ENCODE measurements around the gene BBOX1.
"Not testable (repeated sequence)": the region's sequence is repeated elsewhere in the genome, so short reads cannot be mapped to it uniquely, and the experiment has no call there.

The BBOX1 gene

DNA sequence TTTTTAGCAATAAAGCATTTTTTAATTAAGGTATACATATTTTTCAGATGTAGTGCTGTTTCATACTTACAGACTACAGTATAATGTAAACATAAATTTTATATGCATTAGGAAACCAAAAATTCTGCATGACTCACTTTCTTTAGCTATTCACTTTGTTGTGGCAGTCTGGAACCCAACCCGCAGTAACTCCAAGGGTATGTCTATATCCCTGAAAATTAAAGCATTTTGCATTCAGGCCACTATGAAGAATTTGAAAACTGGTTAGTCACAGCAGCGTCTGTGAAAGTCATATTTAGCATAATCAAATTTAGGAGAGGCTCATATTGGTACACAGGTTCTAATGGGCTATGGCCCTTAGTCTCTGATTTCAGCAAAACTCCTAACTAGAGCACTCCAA, 46.8 kb downstream of the BBOX1 start:
- TF ChIP-seq, protein P1, sequence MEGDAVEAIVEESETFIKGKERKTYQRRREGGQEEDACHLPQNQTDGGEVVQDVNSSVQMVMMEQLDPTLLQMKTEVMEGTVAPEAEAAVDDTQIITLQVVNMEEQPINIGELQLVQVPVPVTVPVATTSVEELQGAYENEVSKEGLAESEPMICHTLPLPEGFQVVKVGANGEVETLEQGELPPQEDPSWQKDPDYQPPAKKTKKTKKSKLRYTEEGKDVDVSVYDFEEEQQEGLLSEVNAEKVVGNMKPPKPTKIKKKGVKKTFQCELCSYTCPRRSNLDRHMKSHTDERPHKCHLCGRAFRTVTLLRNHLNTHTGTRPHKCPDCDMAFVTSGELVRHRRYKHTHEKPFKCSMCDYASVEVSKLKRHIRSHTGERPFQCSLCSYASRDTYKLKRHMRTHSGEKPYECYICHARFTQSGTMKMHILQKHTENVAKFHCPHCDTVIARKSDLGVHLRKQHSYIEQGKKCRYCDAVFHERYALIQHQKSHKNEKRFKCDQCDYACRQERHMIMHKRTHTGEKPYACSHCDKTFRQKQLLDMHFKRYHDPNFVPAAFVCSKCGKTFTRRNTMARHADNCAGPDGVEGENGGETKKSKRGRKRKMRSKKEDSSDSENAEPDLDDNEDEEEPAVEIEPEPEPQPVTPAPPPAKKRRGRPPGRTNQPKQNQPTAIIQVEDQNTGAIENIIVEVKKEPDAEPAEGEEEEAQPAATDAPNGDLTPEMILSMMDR (IDR thresholded peaks at IDR 0.05; ENCODE audit: borderline replicate concordance, control extremely low read depth, extremely low read depth, insufficient read depth, missing control alignments), result no peak
- in situ Hi-C loops (cut with MboI; ENCODE audit: low sequenced_read_pairs, unreplicated experiment), result no loop called here
- DNase-seq (ENCODE audit: low spot score), result no peak

DNA sequence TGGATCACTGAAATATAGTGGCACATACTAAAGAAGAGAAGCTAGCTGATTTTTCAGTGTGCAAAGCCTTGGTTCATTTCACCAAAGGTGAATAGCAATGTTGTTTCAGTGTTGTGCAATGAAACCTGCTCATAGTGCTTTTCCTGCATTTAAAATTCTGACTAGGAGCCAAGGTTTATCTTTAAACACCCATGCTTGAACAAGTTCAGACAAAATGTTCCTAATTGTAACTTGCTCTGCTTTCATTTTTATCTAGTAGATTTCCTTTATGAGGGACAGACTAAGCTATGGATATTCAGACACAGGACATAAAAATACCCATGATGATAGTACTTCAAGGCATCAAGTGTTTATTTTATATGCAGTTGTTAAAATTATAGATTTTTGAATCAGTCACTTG, 47.7 kb downstream of the BBOX1 start:
- TF ChIP-seq, protein P1 (IDR thresholded peaks at IDR 0.05; ENCODE audit: borderline replicate concordance, control extremely low read depth, extremely low read depth, insufficient read depth, missing control alignments), result no peak
- in situ Hi-C loops (cut with MboI; ENCODE audit: low sequenced_read_pairs, unreplicated experiment), result no loop called here
- DNase-seq (ENCODE audit: low spot score), result no peak

DNA sequence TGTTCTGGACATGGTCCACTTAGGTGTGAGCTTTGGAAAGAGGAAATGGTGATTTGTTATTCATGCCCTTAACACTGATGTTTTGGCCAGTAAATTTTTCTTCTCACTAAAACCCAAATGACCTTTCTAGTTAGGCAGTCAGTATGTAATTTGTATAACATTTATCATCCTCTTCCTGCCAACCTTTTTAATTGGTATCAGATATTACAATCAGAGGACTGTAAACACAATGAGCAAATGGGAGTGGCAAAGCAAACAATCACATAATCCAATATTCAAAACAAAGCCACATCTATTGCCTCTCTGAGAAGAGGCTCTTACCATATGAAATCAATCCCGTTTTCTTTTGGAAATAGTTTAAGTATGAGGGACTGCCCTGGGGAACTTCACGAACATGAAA, 49.1 kb downstream of the BBOX1 start:
- DNase-seq (ENCODE audit: low spot score), result no peak
- TF ChIP-seq, protein P1 (IDR thresholded peaks at IDR 0.05; ENCODE audit: borderline replicate concordance, control extremely low read depth, extremely low read depth, insufficient read depth, missing control alignments), result no peak

DNA sequence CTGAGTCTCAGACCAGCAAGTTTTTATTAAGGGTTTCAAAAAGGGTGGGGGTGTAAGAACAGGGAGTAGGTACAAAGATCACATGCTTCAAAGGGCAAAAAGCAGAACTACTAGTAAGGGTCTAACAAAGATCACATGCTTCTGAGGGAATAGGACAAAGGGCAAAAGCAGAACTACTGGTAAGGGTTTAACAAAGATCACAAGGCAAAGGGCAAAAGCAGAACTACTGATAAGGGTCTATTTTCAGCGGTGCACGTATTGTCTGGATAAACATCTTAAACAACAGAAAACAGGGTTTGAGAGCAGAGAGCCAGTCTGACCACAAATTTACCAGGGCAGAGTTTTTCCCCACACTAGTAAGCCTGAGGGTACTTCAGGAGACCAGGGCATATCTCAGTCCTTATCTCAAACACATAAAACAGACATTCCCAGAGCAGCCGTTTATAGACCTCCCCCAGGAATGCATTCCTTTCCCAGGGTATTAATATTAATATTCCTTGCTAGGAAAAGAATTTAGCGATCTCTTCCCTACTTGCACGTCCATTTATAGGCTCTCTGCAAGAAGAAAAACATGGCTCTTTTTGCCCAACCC, 49.8 kb downstream of the BBOX1 start:
- DNase-seq (ENCODE audit: low spot score); in situ Hi-C loops (cut with MboI; ENCODE audit: low sequenced_read_pairs, unreplicated experiment): not testable (repeated sequence)

More for the DNA sequence above, 49.1 kb downstream of the BBOX1 start:
- in situ Hi-C loops (cut with MboI; ENCODE audit: low sequenced_read_pairs, unreplicated experiment), result no loop called here

DNA sequence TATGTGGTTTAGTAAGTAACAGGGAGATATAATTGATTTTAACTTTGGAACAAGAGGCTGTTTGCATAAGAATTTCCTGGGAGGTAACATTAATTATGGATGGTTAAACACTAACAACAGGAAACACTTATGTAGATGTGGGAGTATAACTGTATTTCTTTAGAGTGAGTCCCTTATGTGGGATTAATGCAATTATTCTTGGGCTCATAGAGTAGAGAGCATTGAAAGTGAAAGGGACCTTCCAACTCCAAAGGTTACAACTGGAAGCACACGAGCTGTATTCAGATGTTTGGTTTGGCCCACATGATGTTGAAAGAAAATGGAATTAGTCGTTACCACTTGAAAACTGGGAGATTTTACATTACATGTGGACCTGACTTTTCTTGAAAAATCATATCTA, 53.5 kb downstream of the BBOX1 start:
- TF ChIP-seq, protein P1 (IDR thresholded peaks at IDR 0.05; ENCODE audit: borderline replicate concordance, control extremely low read depth, extremely low read depth, insufficient read depth, missing control alignments), result no peak
- in situ Hi-C loops (cut with MboI; ENCODE audit: low sequenced_read_pairs, unreplicated experiment), result no loop called here
- DNase-seq (ENCODE audit: low spot score), result no peak

DNA sequence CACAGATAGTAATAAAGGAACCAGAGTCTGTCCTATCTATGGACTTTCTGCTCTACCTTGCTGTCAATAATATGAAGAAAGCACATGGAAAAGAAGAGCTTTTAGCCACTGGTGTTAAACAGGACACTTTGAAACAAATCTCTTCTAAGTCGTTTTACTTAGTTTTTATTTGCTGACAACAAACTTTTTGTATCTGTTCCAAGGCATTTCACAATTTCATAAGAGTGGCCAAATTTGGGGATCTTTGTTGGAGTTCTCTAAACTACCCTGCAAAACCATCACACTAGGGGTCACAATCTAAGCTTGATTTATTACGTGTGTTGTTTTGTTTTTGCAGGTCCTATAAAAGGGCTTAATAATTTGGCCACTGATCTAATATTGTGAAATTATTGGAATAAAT, 54.4 kb downstream of the BBOX1 start:
- TF ChIP-seq, protein P1 (IDR thresholded peaks at IDR 0.05; ENCODE audit: borderline replicate concordance, control extremely low read depth, extremely low read depth, insufficient read depth, missing control alignments), result no peak
- in situ Hi-C loops (cut with MboI; ENCODE audit: low sequenced_read_pairs, unreplicated experiment), result no loop called here
- DNase-seq (ENCODE audit: low spot score), result no peak

DNA sequence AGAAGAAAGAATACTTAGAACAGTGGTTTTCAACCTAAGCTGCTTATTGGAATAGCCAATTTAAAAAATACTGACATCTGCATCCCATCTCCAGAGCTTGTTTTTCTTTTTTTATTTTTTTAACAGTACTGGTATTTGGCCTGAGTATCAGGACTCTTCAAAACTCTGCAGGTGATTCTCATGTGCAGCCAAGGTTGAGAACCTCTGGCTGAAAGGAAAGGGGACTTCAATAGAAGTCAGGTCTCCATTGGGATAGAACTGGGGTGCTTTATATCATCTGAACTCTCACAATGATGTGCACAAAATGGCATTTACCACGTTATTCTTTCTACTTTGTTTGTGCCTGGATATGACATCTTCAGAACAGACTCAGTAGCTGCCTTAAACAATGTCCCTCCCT, 55.3 kb downstream of the BBOX1 start:
- in situ Hi-C loops (cut with MboI; ENCODE audit: low sequenced_read_pairs, unreplicated experiment), result no loop called here
- no peak for DNase-seq (ENCODE audit: low spot score)
- TF ChIP-seq, protein P1 (IDR thresholded peaks at IDR 0.05; ENCODE audit: borderline replicate concordance, control extremely low read depth, extremely low read depth, insufficient read depth, missing control alignments), result no peak
